SK-N-SH (cell line): ENCODE results near the gene CABP1. TPM values are rescaled to one million over a fixed set of nuclear protein-coding genes. Genes with fewer than 3 reads are reported as not detected.

Experiments used
- CTCF ChIA-PET: fragments of 300-600, 350-600 bp; formaldehyde crosslinking; extraction: SDS; loops from one replicate; lab custom pipeline; 2021; lab: Yijun Ruan, JAX
- POLR2A ChIA-PET: fragments of 350-600 bp; sonication (Branson Sonifier 250); formaldehyde crosslinking; extraction: SDS; loops from one replicate; lab custom pipeline; 2020; ENCODE audit warnings: antibody characterized with exemption, inconsistent platforms; lab: Yijun Ruan, JAX
- DNase-seq: peaks from one replicate; pipeline ENCODE4 v3.0.0; 2012
- H2AFZ ChIP-seq: fragments of 200-600 bp; sonication (generic); 2 replicates; pipeline ENCODE4 v1.8.1; 2016; ENCODE audit warnings: antibody characterized with exemption, mild to moderate bottlenecking, low read depth
- H3F3A ChIP-seq: fragments of 200-600 bp; sonication (generic); replicated peaks from 2 replicates; pipeline ENCODE3; 2016; ENCODE audit warnings: antibody characterized with exemption, mild to moderate bottlenecking; ENCODE audit not compliant: insufficient read depth
- H3K27ac ChIP-seq, 2 experiments: fragments of 200-500 bp in 1 of 2; fragments of 200-600 bp in 1 of 2; sonication (Bioruptor generic) in 1 of 2; sonication (generic), shearing (Covaris generic) in 1 of 2; 2 replicates each; pipeline versions ENCODE4 v1.5.1 to v1.6.1; 2014 to 2016; ENCODE audit warnings: low read depth in 2 of 2, inconsistent platforms in 1 of 2, low read length in 1 of 2, mild to moderate bottlenecking in 1 of 2, mixed read lengths in 1 of 2
- H3K27me3 ChIP-seq: fragments of 200-600 bp; sonication (generic), shearing (Covaris generic); 2 replicates; pipeline ENCODE4 v1.6.1; 2016; ENCODE audit warnings: mixed run types; ENCODE audit not compliant: insufficient read depth
- H3K36me3 ChIP-seq, 2 experiments: fragments of 200-500 bp in 1 of 2; fragments of 200-600 bp in 1 of 2; sonication (Bioruptor generic) in 1 of 2; sonication (generic) in 1 of 2; replicated peaks in 1 of 2; 2 replicates each; pipeline versions ENCODE3 to v1.5.1; 2014 to 2016; ENCODE audit warnings: low read length in 1 of 2, mild to moderate bottlenecking in 1 of 2; ENCODE audit not compliant: insufficient read depth in 2 of 2, control insufficient read depth in 1 of 2
- H3K4me1 ChIP-seq, 2 experiments: fragments of 200-500 bp in 1 of 2; fragments of 200-600 bp in 1 of 2; sonication (Bioruptor generic) in 1 of 2; sonication (generic), shearing (Covaris generic) in 1 of 2; 2 replicates each; pipeline versions ENCODE4 v1.5.1 to v1.6.1; 2014 to 2016; ENCODE audit warnings: low read depth in 1 of 2, low read length in 1 of 2, mixed run types in 1 of 2; ENCODE audit not compliant: insufficient read depth in 2 of 2, control insufficient read depth in 1 of 2
- H3K4me2 ChIP-seq: fragments of 200-600 bp; sonication (generic), shearing (Covaris generic); 2 replicates; pipeline ENCODE4 v1.6.1; 2017; ENCODE audit warnings: mixed run types
- H3K4me3 ChIP-seq, 2 experiments: fragments of 200-500 bp in 1 of 2; fragments of 200-600 bp in 1 of 2; sonication (Bioruptor generic) in 1 of 2; sonication (generic), shearing (Covaris generic) in 1 of 2; 2 replicates each; pipeline versions ENCODE4 v1.5.1 to v1.8.1; 2014 to 2016; ENCODE audit warnings: low read depth in 2 of 2, inconsistent platforms in 1 of 2, low read length in 1 of 2, mild to moderate bottlenecking in 1 of 2, mixed read lengths in 1 of 2, moderate library complexity in 1 of 2
- H3K79me2 ChIP-seq: fragments of 200-600 bp; sonication (generic); 2 replicates; pipeline ENCODE4 v1.8.1; 2017; ENCODE audit warnings: mild to moderate bottlenecking; ENCODE audit not compliant: insufficient read depth
- H3K9ac ChIP-seq: fragments of 200-600 bp; sonication (generic); 2 replicates; pipeline ENCODE4 v1.6.1; 2017; ENCODE audit warnings: mixed run types
- H3K9me2 ChIP-seq: fragments of 200-600 bp; sonication (generic); 2 replicates; pipeline ENCODE4 v1.6.1; 2017; ENCODE audit warnings: mixed run types
- H3K9me3 ChIP-seq: fragments of 200-600 bp; sonication (generic); 2 replicates; pipeline ENCODE4 v1.6.1; 2017; ENCODE audit warnings: mixed run types, mild to moderate bottlenecking, moderate library complexity
- H4K20me1 ChIP-seq: fragments of 200-600 bp; sonication (generic); 2 replicates; pipeline ENCODE4 v1.6.1; 2017; ENCODE audit warnings: mild to moderate bottlenecking, mixed run types; ENCODE audit not compliant: insufficient read depth
- FOSL2 ChIP-seq: IDR thresholded peaks from 2 replicates; pipeline ENCODE4 v1.4.0; 2012; ENCODE audit warnings: low read depth, mild to moderate bottlenecking, moderate library complexity, borderline replicate concordance
- FOXJ3 ChIP-seq: sonication (generic); formaldehyde crosslinking; IDR thresholded peaks from 2 replicates; pipeline ENCODE4 v1.5.1; 2020; ENCODE audit warnings: mild to moderate bottlenecking, missing genetic modification reagents
- NRF1 ChIP-seq: IDR thresholded peaks from 2 replicates; pipeline ENCODE4 v1.6.1; 2012; ENCODE audit warnings: low read depth, mild to moderate bottlenecking, low read length
- POLR2AphosphoS5 ChIP-seq: IDR thresholded peaks from 2 replicates; pipeline ENCODE4 v1.6.1; 2012; ENCODE audit warnings: low read depth, low read length
- YY1 ChIP-seq: IDR thresholded peaks from 2 replicates; pipeline ENCODE4 v1.4.0; 2012; ENCODE audit warnings: low read depth, mild to moderate bottlenecking
- WGBS: methylation state at CpG from one replicate; pipeline ENCODE4 v1.1.6; 2017; ENCODE audit warnings: low lambda C conversion rate; 5-methylcytosine and 5-hydroxymethylcytosine counted together
- polyA plus RNA-seq, 3 experiments: library from polyadenylated mRNA; depleted of rRNA; stranded (reverse); fragments of >200 nt; gene quantifications; 2 replicates each; pipeline ENCODE4 v1.2.3, GENCODE V29; 2012
- TF ChIP-seq, protein P1 (sequence below): IDR thresholded peaks from 2 replicates; pipeline ENCODE4 v1.4.0; 2012; ENCODE audit warnings: low read depth
- TF ChIP-seq, protein P2 (sequence below): IDR thresholded peaks from 2 replicates; pipeline ENCODE4; 2012
- TF ChIP-seq, protein P3 (sequence below): fragments of 150-350 bp; IDR thresholded peaks from 2 replicates; pipeline ENCODE4 v1.6.1; 2017; ENCODE audit warnings: antibody characterized with exemption, low read length, low read depth, borderline replicate concordance
- TF ChIP-seq, protein P4 (sequence below): fragments of 150-350 bp; IDR thresholded peaks from 2 replicates; pipeline ENCODE4 v1.6.1; 2016; ENCODE audit warnings: mild to moderate bottlenecking, low read depth, low read length
- TF ChIP-seq, protein P5 (sequence below): fragments of 200-600 bp; sonication (generic); IDR thresholded peaks from 2 replicates; pipeline ENCODE4 v1.6.1; 2017; ENCODE audit warnings: antibody characterized with exemption, mild to moderate bottlenecking, moderate library complexity

CABP1 gene
- polyA plus RNA-seq, 1 of the 3 experiments (the other 2 are of a cell fraction), result 0.08 TPM

DNA sequence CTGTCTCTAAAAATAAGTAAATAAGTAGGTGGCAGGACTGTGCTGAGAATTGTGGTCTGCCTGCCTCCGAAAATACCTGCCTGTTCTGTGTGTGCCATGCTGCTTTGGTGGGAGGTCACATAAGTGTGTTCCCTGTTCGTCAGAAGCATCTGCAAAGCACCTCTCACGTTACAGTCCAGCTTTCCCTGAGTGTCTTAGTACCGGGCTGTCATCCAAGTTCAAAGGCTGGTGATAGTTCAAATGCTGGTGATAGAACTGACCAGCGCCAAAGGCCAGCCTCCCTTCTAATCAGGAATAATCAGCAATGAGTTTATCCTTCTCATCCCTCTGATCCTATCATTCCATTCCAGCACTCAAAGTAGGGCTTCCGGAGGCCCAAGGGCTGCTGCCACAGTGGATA, 5.6 kb downstream of the CABP1 start:
- peaks cover 45% of the 10 kb centered on the region for H3K27me3 ChIP-seq
- WGBS, result 28% methylated on average over 6 of the region's 6 CpGs
- CTCF ChIA-PET, result interaction anchor here (0.6 to 8.0 kb wide), 28 partner anchors 10 to 472 kb away, joined by 3 to 101 read pairs (median 5); partner anchors contain the start of genes ACADS, POP5 and UNC119B

More for the DNA sequence above, 5.6 kb downstream of the CABP1 start:
- no peaks in the 10 kb centered on the region for H3K36me3 ChIP-seq
- H2AFZ ChIP-seq, result no peak overlapping the region
- peaks cover 4% of the 10 kb centered on the region for H3F3A ChIP-seq
- no peak overlapping the region for H3K4me3 ChIP-seq
- no peak overlapping the region for H3K27ac ChIP-seq
- DNase-seq, result no peak
- peaks cover 0 to 20% of the 10 kb centered on the region in 2 experiments; a peak in 1 of 4 replicates for H3K4me1 ChIP-seq
- H3K9ac ChIP-seq, result no peak overlapping the region
- H3K4me2 ChIP-seq, result no peak overlapping the region
- no peaks in the 10 kb centered on the region for H3K9me2 ChIP-seq
- no peak for TF ChIP-seq FOSL2
- TF ChIP-seq, protein P1, sequence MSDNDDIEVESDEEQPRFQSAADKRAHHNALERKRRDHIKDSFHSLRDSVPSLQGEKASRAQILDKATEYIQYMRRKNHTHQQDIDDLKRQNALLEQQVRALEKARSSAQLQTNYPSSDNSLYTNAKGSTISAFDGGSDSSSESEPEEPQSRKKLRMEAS, result no peak
- no peak for TF ChIP-seq YY1
- no peak for TF ChIP-seq POLR2AphosphoS5
- TF ChIP-seq, protein P2, sequence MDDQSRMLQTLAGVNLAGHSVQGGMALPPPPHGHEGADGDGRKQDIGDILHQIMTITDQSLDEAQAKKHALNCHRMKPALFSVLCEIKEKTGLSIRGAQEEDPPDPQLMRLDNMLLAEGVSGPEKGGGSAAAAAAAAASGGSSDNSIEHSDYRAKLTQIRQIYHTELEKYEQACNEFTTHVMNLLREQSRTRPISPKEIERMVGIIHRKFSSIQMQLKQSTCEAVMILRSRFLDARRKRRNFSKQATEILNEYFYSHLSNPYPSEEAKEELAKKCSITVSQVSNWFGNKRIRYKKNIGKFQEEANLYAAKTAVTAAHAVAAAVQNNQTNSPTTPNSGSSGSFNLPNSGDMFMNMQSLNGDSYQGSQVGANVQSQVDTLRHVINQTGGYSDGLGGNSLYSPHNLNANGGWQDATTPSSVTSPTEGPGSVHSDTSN, result no peak
- TF ChIP-seq FOXJ3, result no peak
- TF ChIP-seq, protein P3, sequence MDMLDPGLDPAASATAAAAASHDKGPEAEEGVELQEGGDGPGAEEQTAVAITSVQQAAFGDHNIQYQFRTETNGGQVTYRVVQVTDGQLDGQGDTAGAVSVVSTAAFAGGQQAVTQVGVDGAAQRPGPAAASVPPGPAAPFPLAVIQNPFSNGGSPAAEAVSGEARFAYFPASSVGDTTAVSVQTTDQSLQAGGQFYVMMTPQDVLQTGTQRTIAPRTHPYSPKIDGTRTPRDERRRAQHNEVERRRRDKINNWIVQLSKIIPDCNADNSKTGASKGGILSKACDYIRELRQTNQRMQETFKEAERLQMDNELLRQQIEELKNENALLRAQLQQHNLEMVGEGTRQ, result no peak
- no peak for TF ChIP-seq NRF1
- TF ChIP-seq, protein P4, sequence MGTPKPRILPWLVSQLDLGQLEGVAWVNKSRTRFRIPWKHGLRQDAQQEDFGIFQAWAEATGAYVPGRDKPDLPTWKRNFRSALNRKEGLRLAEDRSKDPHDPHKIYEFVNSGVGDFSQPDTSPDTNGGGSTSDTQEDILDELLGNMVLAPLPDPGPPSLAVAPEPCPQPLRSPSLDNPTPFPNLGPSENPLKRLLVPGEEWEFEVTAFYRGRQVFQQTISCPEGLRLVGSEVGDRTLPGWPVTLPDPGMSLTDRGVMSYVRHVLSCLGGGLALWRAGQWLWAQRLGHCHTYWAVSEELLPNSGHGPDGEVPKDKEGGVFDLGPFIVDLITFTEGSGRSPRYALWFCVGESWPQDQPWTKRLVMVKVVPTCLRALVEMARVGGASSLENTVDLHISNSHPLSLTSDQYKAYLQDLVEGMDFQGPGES, result no peak
- TF ChIP-seq, protein P5, sequence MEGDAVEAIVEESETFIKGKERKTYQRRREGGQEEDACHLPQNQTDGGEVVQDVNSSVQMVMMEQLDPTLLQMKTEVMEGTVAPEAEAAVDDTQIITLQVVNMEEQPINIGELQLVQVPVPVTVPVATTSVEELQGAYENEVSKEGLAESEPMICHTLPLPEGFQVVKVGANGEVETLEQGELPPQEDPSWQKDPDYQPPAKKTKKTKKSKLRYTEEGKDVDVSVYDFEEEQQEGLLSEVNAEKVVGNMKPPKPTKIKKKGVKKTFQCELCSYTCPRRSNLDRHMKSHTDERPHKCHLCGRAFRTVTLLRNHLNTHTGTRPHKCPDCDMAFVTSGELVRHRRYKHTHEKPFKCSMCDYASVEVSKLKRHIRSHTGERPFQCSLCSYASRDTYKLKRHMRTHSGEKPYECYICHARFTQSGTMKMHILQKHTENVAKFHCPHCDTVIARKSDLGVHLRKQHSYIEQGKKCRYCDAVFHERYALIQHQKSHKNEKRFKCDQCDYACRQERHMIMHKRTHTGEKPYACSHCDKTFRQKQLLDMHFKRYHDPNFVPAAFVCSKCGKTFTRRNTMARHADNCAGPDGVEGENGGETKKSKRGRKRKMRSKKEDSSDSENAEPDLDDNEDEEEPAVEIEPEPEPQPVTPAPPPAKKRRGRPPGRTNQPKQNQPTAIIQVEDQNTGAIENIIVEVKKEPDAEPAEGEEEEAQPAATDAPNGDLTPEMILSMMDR, result no peak
- POLR2A ChIA-PET, result no interaction called here
- H4K20me1 ChIP-seq, result peaks cover 5% of the 10 kb centered on the region; the same call in 1 of the 2 replicates
- H3K9me3 ChIP-seq, result no peaks in the 10 kb centered on the region
- no peaks in the 10 kb centered on the region for H3K79me2 ChIP-seq
